ENCODE measurements around the gene FIGLA. TPM values are rescaled to one million over a fixed set of nuclear protein-coding genes. Genes with fewer than 3 reads are reported as not detected.

FIGLA gene
- total RNA-seq, 1 experiment from 2014 or later, result not detected

GRCh38 chr2:70745276-70745825 is 45.1 kb downstream of the FIGLA start:
- Histone ChIP-seq H3K36me3 (ENCODE audit: control insufficient read depth in 1 of 2, insufficient read depth in 2 of 2, low read length in 2 of 2) (no peaks in the 10 kb centered on the region), H3K9me2 (ENCODE audit: insufficient read depth) (no peaks in the 10 kb centered on the region), H3K27ac (ENCODE audit: low read depth, low read length) (no peak overlapping the region), H4K20me1 (ENCODE audit: insufficient read depth) (no peaks in the 10 kb centered on the region), H3K9me3 (ENCODE audit: control insufficient read depth in 1 of 2, insufficient read depth in 1 of 2, low read depth in 1 of 2, low read length in 2 of 2) (no peaks in the 10 kb centered on the region), H3K79me2 (ENCODE audit: insufficient read depth, low read length) (no peaks in the 10 kb centered on the region), H3K9ac (ENCODE audit: low read length) (no peak overlapping the region), H3K27me3 (ENCODE audit: insufficient read depth, low read length) (no peaks in the 10 kb centered on the region), H3K4me2 (ENCODE audit: low read length) (no peak overlapping the region), H2AFZ (ENCODE audit: low read depth, low read length, poor library complexity, severe bottlenecking) (no peak overlapping the region), H3K4me1 (ENCODE audit: control insufficient read depth in 1 of 2, insufficient read depth in 2 of 2, low read length in 2 of 2) (no peaks in the 10 kb centered on the region), H3K4me3 (replicated peaks in 1 of 2; ENCODE audit: low read depth in 1 of 2, low read length in 2 of 2) (no peak overlapping the region)
- ATAC-seq (no peak), DNase-seq (ENCODE audit: low read depth, low spot score) (no peak)
- ChIA-PET CTCF (no interaction called here), POLR2A (interaction anchor here (0.8 kb wide), 1 partner anchor 10 kb away, joined by 4 read pairs; no protein-coding TSS in a partner anchor), RAD21 (ENCODE audit: low non-redundant PET in 1 of 2, low total read pairs in 2 of 2, uncharacterized antibody in 2 of 2, unreplicated experiment in 2 of 2) (no interaction called here)
- intact Hi-C loops (cut with micrococcal nuclease), result no loop called here
- no peak for TF ChIP-seq JUND (IDR thresholded peaks at IDR 0.05)
- no peak for TF ChIP-seq EZH2phosphoT487 (IDR thresholded peaks at IDR 0.05; ENCODE audit: borderline replicate concordance)
- no peak for TF ChIP-seq REST (IDR thresholded peaks at IDR 0.05; ENCODE audit: low read depth)
- no peak for TF ChIP-seq ZFX (IDR thresholded peaks at IDR 0.05)
- TF ChIP-seq ATF3 (IDR thresholded peaks at IDR 0.05), result no peak
- no TSS peak for BruUV-seq (replicated peaks)

DNA sequence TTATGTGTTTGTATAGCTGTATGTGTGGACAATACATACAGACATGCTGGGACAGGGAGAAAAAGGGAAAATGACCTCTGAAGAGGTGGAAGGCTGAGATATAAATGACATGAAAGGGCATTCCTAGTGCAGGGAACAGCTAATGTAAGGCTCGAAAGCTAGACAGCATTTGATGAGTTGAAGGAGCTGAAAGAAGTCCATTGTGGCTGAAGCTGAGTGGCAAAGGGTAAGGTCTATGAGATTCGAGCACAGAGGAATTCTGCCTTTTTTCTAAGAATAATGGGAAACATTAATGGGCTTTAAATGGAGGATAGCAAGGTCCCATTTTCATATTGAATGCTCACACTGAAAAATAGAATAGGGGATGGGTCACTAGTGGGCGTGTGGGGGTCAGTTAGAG is 46.0 kb downstream of the FIGLA start:
- Histone ChIP-seq H4K20me1 (ENCODE audit: insufficient read depth) (no peaks in the 10 kb centered on the region), H3K4me2 (ENCODE audit: low read length) (no peak overlapping the region), H3K9ac (ENCODE audit: low read length) (no peak overlapping the region), H3K27me3 (ENCODE audit: insufficient read depth, low read length) (no peaks in the 10 kb centered on the region), H3K9me3 (ENCODE audit: control insufficient read depth in 1 of 2, insufficient read depth in 1 of 2, low read depth in 1 of 2, low read length in 2 of 2) (no peaks in the 10 kb centered on the region), H3K36me3 (ENCODE audit: control insufficient read depth in 1 of 2, insufficient read depth in 2 of 2, low read length in 2 of 2) (no peaks in the 10 kb centered on the region), H3K79me2 (ENCODE audit: insufficient read depth, low read length) (no peaks in the 10 kb centered on the region), H3K4me1 (ENCODE audit: control insufficient read depth in 1 of 2, insufficient read depth in 2 of 2, low read length in 2 of 2) (no peaks in the 10 kb centered on the region), H2AFZ (ENCODE audit: low read depth, low read length, poor library complexity, severe bottlenecking) (no peak overlapping the region), H3K27ac (ENCODE audit: low read depth, low read length) (no peak overlapping the region), H3K4me3 (replicated peaks in 1 of 2; ENCODE audit: low read depth in 1 of 2, low read length in 2 of 2) (no peak overlapping the region), H3K9me2 (ENCODE audit: insufficient read depth) (no peaks in the 10 kb centered on the region)
- no TSS peak for BruUV-seq (replicated peaks)
- intact Hi-C loops (cut with micrococcal nuclease), result no loop called here
- ChIA-PET CTCF (no interaction called here), POLR2A (no interaction called here), RAD21 (ENCODE audit: low non-redundant PET in 1 of 2, low total read pairs in 2 of 2, uncharacterized antibody in 2 of 2, unreplicated experiment in 2 of 2) (no interaction called here)
- DNase-seq (ENCODE audit: low read depth, low spot score), result no peak
- ATAC-seq, result no peak
- TF ChIP-seq ZBTB33 (IDR thresholded peaks at IDR 0.05; ENCODE audit: extremely low read depth, insufficient replicate concordance, low read length) (no peak), REST (IDR thresholded peaks at IDR 0.05; ENCODE audit: low read depth) (no peak), EGR1 (IDR thresholded peaks at IDR 0.05; ENCODE audit: low read depth) (no peak), SRF (IDR thresholded peaks at IDR 0.05; ENCODE audit: low read depth) (no peak), ELF1 (IDR thresholded peaks at IDR 0.05; ENCODE audit: borderline replicate concordance, low read depth) (no peak), JUND (IDR thresholded peaks at IDR 0.05) (no peak), POLR2A (IDR thresholded peaks at IDR 0.05; ENCODE audit: borderline replicate concordance, extremely low read depth, insufficient read depth, insufficient read length) (no peak)
